Activated gamma-delta T cell treated with anti-CD3 and anti-CD28 coated beads, Interleukin-2, amount 50 U/mL, for 16 hours (primary cell): ENCODE measurements around the gene CDR2.
"Not testable (repeated sequence)": the region's sequence is repeated elsewhere in the genome, so short reads cannot be mapped to it uniquely, and the experiment has no call there.

Source experiments
- DNase-seq: peaks from one replicate; pipeline ENCODE4 v3.0.0-alpha.2; 2020; ENCODE audit warnings: low read depth

CDR2 gene

DNA sequence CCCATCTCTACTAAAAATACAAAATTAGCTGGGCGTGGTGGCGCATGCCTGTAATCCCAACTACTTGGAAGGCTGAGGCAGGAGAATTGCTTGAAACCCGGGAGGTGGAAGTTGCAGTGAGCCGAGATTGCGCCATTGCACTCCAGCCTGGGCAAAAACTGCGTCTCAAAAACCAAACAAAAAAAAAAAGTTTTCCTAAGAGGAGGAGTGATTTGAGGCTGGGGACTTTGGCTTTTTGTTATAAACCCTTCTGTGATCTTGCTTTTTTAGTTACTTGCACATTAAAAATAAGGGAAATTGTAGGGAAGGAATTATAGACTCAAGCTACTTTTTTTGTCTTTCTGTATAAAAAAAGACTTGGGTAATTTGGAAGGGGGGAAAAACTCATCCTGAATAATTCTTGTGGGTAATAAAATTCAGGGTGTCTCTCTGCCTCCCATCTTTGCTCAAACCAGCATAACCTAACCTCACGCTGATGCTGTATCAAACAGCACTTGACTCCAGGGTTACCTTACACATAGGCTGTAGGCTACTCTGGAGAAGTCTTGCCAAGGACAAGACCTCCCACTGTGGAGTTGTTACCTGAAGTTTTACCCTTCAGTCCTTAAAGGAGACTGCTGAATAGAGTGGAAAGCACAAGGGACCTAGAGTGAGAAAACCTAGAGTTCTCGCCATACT, 1.7 kb upstream of the CDR2 start:
- DNase-seq: no peak

DNA sequence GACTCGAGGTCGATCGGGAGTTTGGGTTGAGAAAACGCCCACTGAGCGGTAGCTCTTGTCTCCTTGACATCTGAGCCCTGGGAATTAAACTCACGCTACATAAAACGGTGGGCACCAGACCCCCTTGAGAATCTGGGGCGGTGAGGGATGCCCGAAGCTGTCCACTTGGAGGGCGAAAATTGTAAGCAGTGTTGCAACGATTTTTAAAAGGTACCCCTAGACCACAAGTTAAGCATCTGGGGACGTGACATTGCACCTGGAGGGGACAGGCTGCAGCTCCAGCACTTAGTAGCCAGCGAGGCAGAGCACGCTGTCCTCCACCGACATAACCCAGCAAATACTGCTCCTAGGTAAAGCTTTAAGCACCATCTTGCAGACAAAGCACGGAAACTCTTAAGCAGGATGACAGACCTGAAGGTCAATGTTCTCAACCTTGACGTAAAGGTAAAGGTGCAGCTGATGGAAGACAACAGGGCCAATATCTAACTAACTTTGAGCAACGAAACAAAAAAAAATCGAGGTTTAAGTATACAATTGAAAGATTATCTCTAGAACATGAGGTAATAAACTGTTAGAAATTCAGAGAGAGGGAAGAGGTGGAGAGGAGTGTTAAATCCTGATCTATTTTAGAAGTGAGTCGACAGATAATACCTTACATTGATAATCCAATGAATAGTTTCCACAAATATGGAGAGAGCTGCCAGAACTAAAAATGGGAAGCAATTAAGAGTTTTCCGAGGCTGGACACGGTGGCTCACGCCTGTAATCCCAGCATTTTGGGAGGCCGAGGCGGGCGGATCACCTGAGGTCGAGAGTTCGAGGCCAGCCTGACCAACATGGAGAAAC, 921 bp upstream of the CDR2 start:
- DNase-seq: no peak

GRCh38 chr16:22373662-22374310, 633 bp downstream of the CDR2 start:
- no peak for DNase-seq

- no peak for DNase-seq
Measured at GRCh38 chr16:22372882-22373661, 1.3 kb downstream of the CDR2 start.

DNA sequence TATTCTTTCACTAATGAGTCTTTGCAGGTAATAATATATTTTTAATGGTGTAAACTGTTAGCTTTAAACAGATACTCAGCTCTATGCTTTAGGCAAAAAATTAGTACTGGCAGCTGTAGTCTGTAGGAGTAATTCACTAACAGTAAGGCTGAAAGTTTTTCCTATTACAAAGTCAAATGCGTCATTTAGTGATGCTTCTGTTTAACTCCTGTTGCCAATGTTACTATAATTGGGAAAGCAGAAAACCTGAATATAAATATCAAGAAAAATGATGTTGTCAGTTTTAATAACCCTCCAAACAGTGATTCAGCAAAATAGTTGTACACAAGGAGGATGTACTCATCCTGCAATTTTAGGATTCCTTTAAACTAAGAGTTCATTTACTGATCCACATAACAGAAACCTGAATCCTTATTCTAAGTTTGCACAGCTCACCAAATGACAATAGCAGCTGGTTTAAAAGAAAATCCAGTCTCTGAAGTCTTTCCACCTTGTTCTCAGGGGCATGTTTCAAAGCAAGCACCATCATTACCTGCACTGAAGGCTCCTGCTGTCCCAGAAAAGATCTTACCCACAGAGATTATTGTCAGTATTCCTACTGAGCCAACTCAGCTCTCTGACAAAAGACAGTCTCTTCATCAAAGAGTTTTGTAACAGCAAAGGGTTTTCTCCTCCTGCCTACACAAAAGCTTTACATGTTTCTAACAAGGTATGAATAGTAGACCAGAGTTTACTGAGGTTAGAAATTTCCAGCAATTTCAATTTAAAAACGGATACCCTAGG, 4.2 kb downstream of the CDR2 start:
- no peak for DNase-seq

DNA sequence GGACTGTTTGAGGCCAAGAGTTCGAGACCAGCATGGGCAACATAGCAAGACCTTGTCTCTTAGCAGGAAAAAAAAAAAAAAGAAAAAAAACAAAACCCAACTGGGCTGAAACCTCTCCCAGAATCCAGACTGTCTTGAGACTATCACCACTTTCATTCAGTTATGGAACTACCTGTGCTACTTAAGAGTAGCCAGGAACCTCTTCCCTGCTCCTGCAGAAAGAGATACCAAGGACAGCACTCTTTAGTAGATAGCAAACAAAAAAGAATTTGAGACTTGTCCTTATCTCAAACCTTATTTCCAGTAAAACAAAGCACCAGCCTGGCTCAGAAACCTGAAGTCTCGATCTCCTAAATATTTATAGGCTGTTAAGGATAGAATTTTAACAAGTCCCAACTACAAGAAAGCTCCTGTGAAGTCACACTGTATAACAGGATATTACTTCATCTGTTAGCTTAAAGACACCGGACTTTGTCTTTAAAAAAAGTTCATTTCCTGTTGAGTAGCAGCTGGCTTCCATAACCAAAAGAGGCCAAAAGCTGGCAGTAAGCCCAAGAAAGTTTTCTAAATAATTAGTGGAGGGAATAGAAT, 5.1 kb downstream of the CDR2 start:
- DNase-seq: no peak

GRCh38 chr16:22368200-22368826, 6.1 kb downstream of the CDR2 start:
- not testable (repeated sequence) for DNase-seq

DNA sequence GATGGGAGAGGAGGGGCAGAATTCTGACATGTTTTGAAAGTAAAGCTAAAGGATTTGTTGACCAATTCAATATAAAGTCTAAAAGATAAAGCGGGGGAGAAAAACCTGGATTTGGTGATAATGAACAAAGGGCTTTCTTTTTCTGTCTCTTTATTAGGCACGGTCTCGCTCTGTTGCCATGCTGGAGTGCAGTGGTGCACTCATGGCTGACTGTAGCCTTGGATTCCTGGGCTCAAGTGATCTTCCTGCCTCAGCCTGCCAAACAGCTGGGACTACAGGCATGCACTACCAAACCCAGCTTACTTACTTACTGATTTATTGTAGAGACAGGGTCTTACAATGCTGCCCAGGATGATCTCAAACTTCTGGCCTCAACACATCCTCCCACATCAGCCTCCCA, 7.5 kb downstream of the CDR2 start:
- no peak for DNase-seq

GRCh38 chr16:22366371-22366770, 8.0 kb downstream of the CDR2 start:
- DNase-seq: no peak

DNA sequence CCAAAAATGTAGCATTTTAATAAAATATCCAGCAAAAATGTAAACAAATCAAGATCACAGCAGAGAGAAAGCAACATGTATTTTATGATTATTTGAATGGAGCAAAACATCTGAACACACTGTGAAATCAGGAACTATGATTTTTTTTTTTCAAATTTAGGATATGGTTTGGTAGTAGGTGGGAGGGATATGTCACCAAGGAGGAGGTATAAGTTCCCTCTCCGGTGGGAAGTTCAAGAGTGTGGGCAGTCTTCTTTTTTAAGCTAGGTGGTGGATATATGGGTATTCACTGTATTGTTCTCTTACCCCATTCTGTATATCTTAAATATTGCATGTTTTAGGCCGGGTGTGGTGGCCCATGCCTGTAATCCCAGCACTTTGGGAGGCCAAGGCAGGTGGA, 10.2 kb downstream of the CDR2 start:
- DNase-seq: no peak

DNA sequence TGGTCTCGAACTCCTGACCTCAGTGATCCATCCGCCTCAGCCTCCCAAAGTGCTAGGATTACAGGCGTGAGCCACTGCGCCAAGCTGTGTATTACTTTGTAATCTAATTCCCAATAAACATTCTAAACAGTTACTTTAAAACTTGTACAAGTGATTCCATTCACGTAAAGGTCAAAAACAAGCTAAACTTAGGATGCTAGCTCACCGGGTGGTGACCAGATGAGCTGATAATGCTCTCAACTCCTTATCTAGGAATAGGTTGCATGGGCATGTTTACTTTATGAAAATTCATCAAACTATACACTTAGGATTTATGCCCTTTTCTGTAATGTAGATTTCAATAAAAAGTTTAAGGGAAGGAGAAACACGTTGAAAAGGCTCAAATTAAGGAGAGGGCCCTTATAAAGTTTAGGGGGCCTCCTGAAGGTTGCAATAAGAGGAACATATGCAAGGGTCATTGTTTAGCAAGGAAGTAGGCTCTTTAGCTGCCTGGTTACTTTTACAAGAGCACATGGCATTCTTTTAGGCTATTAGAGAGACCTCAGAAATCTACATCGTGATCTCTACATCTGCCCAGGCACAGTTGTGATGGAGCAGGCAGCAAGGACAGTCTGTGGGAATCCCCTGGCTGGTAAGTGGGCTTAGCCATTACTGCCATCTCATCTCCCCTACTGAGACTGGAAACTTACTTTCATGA, 13.3 kb downstream of the CDR2 start:
- no peak for DNase-seq

- DNase-seq: no peak
Measured at GRCh38 chr16:22359679-22360078, 14.7 kb downstream of the CDR2 start.

- DNase-seq: no peak
Measured at GRCh38 chr16:22358000-22358399, 16.4 kb downstream of the CDR2 start.

GRCh38 chr16:22357635-22357971, 16.8 kb downstream of the CDR2 start:
- no peak for DNase-seq

GRCh38 chr16:22356930-22357634, 17.3 kb downstream of the CDR2 start:
- no peak for DNase-seq

GRCh38 chr16:22355487-22355908, 18.9 kb downstream of the CDR2 start:
- DNase-seq: no peak

DNA sequence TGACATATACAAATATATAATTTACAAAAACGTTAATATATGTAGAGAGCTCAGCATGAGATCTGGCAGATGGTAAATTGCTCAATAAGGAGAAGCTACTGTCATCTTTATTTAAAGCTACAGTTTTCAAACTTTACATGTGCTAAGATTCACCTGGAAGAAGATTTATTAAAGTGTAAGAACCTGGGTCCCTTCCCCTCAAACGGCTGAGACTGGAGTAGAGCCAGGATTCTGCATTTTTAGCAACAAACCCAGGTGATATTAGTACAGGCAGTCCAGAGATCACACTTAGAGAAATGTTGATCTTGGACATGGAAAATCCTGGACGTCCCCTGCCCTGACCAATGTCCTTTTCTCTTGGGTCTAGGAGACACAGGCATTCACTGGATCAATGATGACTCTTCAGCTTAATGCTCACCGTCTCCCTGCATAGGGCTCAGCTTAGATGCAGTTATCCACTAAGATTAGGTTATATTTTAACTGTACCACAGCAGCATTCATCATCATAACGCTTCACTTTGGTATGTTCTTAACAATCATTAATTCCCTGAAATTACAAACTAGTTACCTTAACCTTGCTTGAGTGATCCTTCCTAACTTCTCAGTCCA, 20.4 kb downstream of the CDR2 start:
- no peak for DNase-seq

GRCh38 chr16:22353191-22353919, 21.1 kb downstream of the CDR2 start:
- DNase-seq: no peak
